SK-N-SH treated with all-trans-retinoic acid at 6 μM for 48 hours (cell line): Measurements from ENCODE around the gene FREM2.

Experiments
- ATAC-seq: fragments of 200-7000 bp; cut with Tn5 transposase; 3 replicates; pipeline ENCODE4 v1.9.1; 2020; ENCODE audit warnings: mild to moderate bottlenecking, moderate library complexity
- ARNTL ChIP-seq: fragments of 450-650 bp; formaldehyde crosslinking; IDR thresholded peaks from 2 replicates; pipeline ENCODE4 v1.5.0; 2020; ENCODE audit warnings: low read depth, mild to moderate bottlenecking, moderate library complexity, borderline replicate concordance
- BACH2 ChIP-seq: fragments of 250-450 bp; sonication (Bioruptor Pico); IDR thresholded peaks from 2 replicates; pipeline ENCODE4 v1.9.0; 2021; ENCODE audit warnings: mild to moderate bottlenecking, borderline replicate concordance
- CREB5 ChIP-seq: fragments of 250-450 bp; sonication (Bioruptor Pico); IDR thresholded peaks from 2 replicates; pipeline ENCODE4 v1.5.1; 2020; ENCODE audit warnings: low read depth, mild to moderate bottlenecking, moderate library complexity
- CSDC2 ChIP-seq: fragments of 250-450 bp; sonication (Bioruptor Pico); IDR thresholded peaks from 2 replicates; pipeline ENCODE4 v1.5.0; 2020; ENCODE audit warnings: mild to moderate bottlenecking, moderate library complexity
- CSRNP3 ChIP-seq: fragments of 250-450 bp; sonication (Bioruptor Pico); IDR thresholded peaks from 2 replicates; pipeline ENCODE4 v1.5.1; 2021; ENCODE audit warnings: mild to moderate bottlenecking, moderate library complexity
- ESRRG ChIP-seq: fragments of 250-450 bp; sonication (Bioruptor Pico); IDR thresholded peaks from 2 replicates; pipeline ENCODE4 v1.6.1; 2021; ENCODE audit warnings: mild to moderate bottlenecking
- GLIS3 ChIP-seq: fragments of 250-450 bp; sonication (Bioruptor Pico); IDR thresholded peaks from 2 replicates; pipeline ENCODE4 v1.5.0; 2020; ENCODE audit warnings: mild to moderate bottlenecking, moderate library complexity
- ISL1 ChIP-seq: fragments of 250-450 bp; sonication (Bioruptor Pico); IDR thresholded peaks from 2 replicates; pipeline ENCODE4 v2.1.2; 2022; ENCODE audit warnings: mild to moderate bottlenecking, moderate library complexity
- PATZ1 ChIP-seq: fragments of 250-450 bp; sonication (Bioruptor Pico); IDR thresholded peaks from 2 replicates; pipeline ENCODE4 v1.8.0; 2020; ENCODE audit warnings: mild to moderate bottlenecking, moderate library complexity, borderline replicate concordance
- POU6F1 ChIP-seq: fragments of 250-450 bp; sonication (Bioruptor Pico); IDR thresholded peaks from 2 replicates; pipeline ENCODE4 v1.8.0; 2021; ENCODE audit warnings: low read depth, mild to moderate bottlenecking, moderate library complexity, borderline replicate concordance
- PPARA ChIP-seq: fragments of 250-450 bp; sonication (Bioruptor Pico); IDR thresholded peaks from 2 replicates; pipeline ENCODE4 v1.5.0; 2020; ENCODE audit warnings: mild to moderate bottlenecking, borderline replicate concordance
- RARB ChIP-seq: fragments of 250-450 bp; sonication (Bioruptor Pico); IDR thresholded peaks from 2 replicates; pipeline ENCODE4 v1.8.0; 2021; ENCODE audit warnings: mild to moderate bottlenecking, moderate library complexity
- TCF4 ChIP-seq: fragments of 250-450 bp; sonication (Bioruptor Pico); IDR thresholded peaks from 2 replicates; pipeline ENCODE4 v1.8.0; 2021; ENCODE audit warnings: mild to moderate bottlenecking, moderate library complexity, borderline replicate concordance
- TOX ChIP-seq: fragments of 250-450 bp; sonication (Bioruptor Pico); IDR thresholded peaks from 2 replicates; pipeline ENCODE4 v1.8.0; 2021; ENCODE audit warnings: mild to moderate bottlenecking, moderate library complexity, borderline replicate concordance
- TSHZ2 ChIP-seq: fragments of 250-450 bp; sonication (Bioruptor Pico); IDR thresholded peaks from 2 replicates; pipeline ENCODE4 v1.5.0; 2020; ENCODE audit warnings: mild to moderate bottlenecking, moderate library complexity
- ZC3H10 ChIP-seq: fragments of 250-450 bp; sonication (Bioruptor Pico); IDR thresholded peaks from 2 replicates; pipeline ENCODE4 v1.5.1; 2021; ENCODE audit warnings: mild to moderate bottlenecking, moderate library complexity
- ZFP3 ChIP-seq: fragments of 250-450 bp; sonication (Bioruptor Pico); IDR thresholded peaks from 2 replicates; pipeline ENCODE4 v1.5.0; 2020; ENCODE audit warnings: mild to moderate bottlenecking, moderate library complexity
- ZFP30 ChIP-seq: fragments of 450-650 bp; formaldehyde crosslinking; IDR thresholded peaks from 2 replicates; pipeline ENCODE4 v1.5.0; 2022; ENCODE audit warnings: mild to moderate bottlenecking, moderate library complexity
- ZNF565 ChIP-seq: fragments of 450-650 bp; formaldehyde crosslinking; conservative IDR thresholded peaks from 2 replicates; pipeline ENCODE4 v1.5.0; 2020; ENCODE audit warnings: low read depth, mild to moderate bottlenecking, moderate library complexity
- ZNF8 ChIP-seq: fragments of 450-650 bp; formaldehyde crosslinking; IDR thresholded peaks from 2 replicates; pipeline ENCODE4 v1.5.0; 2020; ENCODE audit warnings: mild to moderate bottlenecking, moderate library complexity

The FREM2 gene

GRCh38 chr13:38702669-38703068, 15.8 kb downstream of the FREM2 start:
- ATAC-seq: no peak
- TF ChIP-seq ESRRG (CRISPR knock-in tag): no peak
- TF ChIP-seq CSRNP3 (CRISPR knock-in tag): no peak
- TF ChIP-seq GLIS3 (CRISPR knock-in tag): no peak
- no peak for TF ChIP-seq PPARA (CRISPR knock-in tag)
- TF ChIP-seq CSDC2 (CRISPR knock-in tag): no peak
- no peak for TF ChIP-seq PATZ1 (CRISPR knock-in tag)
- TF ChIP-seq CREB5 (CRISPR knock-in tag): no peak
- TF ChIP-seq TSHZ2: no peak
- TF ChIP-seq POU6F1 (CRISPR knock-in tag): no peak
- TF ChIP-seq BACH2 (CRISPR knock-in tag): no peak
- TF ChIP-seq ZNF565 (CRISPR knock-in tag): no peak
- TF ChIP-seq TOX (CRISPR knock-in tag): no peak
- TF ChIP-seq, all 23 proteins: peak for 0

- TF ChIP-seq TSHZ2 (no peak), CREB5 (CRISPR knock-in tag) (no peak), ARNTL (CRISPR knock-in tag) (no peak), TOX (CRISPR knock-in tag) (no peak), ZFP3 (CRISPR knock-in tag) (no peak), ZNF8 (no peak), ZFP30 (CRISPR knock-in tag) (no peak), ZNF565 (CRISPR knock-in tag) (no peak), CSDC2 (CRISPR knock-in tag) (no peak), ISL1 (CRISPR knock-in tag) (no peak), PATZ1 (CRISPR knock-in tag) (no peak), ESRRG (CRISPR knock-in tag) (no peak), POU6F1 (CRISPR knock-in tag) (no peak), BACH2 (CRISPR knock-in tag) (no peak), GLIS3 (CRISPR knock-in tag) (no peak), RARB (CRISPR knock-in tag) (no peak), ZC3H10 (no peak), TCF4 (CRISPR knock-in tag) (no peak)
- no peak for ATAC-seq
These were observed 16.4 kb downstream of the FREM2 start for GRCh38 chr13:38703255-38703654.
